ENCODE data around the gene CEP19. TPM values are rescaled to one million over a fixed set of nuclear protein-coding genes. Genes with fewer than 3 reads are reported as not detected.

Gene CEP19
- total RNA-seq, 1 donor from 2014 or later = 2.5 TPM

- Mint-ChIP-seq H3K36me3 (ENCODE audit: low read depth) (peaks cover 4% of the 10 kb centered on the region), H3K27me3 (ENCODE audit: low read depth) (no peaks in the 10 kb centered on the region), H3K4me3 (ENCODE audit: unreplicated experiment) (peak within 1 kb of the TSS; percentile 97), H3K27ac (ENCODE audit: unreplicated experiment) (peak within 1 kb of the TSS; percentile 100), H3K9me3 (ENCODE audit: low read depth) (peaks cover 4% of the 10 kb centered on the region), H3K4me1 (ENCODE audit: low read depth) (peaks cover 27% of the 10 kb centered on the region)
- peak; percentile 96 for DNase-seq (ENCODE audit: low spot score)
- TF ChIP-seq, protein P1, sequence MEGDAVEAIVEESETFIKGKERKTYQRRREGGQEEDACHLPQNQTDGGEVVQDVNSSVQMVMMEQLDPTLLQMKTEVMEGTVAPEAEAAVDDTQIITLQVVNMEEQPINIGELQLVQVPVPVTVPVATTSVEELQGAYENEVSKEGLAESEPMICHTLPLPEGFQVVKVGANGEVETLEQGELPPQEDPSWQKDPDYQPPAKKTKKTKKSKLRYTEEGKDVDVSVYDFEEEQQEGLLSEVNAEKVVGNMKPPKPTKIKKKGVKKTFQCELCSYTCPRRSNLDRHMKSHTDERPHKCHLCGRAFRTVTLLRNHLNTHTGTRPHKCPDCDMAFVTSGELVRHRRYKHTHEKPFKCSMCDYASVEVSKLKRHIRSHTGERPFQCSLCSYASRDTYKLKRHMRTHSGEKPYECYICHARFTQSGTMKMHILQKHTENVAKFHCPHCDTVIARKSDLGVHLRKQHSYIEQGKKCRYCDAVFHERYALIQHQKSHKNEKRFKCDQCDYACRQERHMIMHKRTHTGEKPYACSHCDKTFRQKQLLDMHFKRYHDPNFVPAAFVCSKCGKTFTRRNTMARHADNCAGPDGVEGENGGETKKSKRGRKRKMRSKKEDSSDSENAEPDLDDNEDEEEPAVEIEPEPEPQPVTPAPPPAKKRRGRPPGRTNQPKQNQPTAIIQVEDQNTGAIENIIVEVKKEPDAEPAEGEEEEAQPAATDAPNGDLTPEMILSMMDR (IDR thresholded peaks at IDR 0.05) = peak; percentile 49
These were observed 27.8 kb upstream of the CEP19 start, which contains the start of gene PAK2 for GRCh38 chr3:196739671-196740480. Gene PAK2 (plus strand): TSS chr3:196739857. CDS start chr3:196782647, 42,790 bp downstream.

DNA sequence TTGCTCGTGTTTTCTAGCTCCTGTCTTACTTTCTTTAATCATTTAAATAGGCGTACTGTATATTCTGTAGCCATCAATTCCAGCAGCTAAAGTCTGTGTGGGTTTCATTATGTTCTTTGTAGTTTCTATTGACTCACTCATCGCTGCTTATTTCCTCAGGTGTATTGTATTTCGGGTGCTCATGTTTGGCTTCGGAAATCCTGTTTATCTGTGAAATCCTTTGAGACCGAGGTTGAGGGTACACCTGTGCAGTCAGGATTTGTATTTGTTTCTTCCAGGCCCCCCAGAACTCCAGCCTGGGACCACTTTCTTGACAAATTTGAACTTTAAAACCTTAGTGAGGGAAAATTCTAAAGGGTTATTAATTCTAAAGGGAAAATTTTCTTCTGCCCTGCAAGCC is 25.6 kb upstream of the CEP19 start:
- TF ChIP-seq, protein P1 (IDR thresholded peaks at IDR 0.05) = no peak
- H3K9me3 Mint-ChIP-seq (ENCODE audit: low read depth) = peaks cover 4% of the 10 kb centered on the region
- no peak for DNase-seq (ENCODE audit: low spot score)
- no peak overlapping the region for H3K27ac Mint-ChIP-seq (ENCODE audit: unreplicated experiment)
- H3K36me3 Mint-ChIP-seq (ENCODE audit: low read depth) = peaks cover 8% of the 10 kb centered on the region
- no peak overlapping the region for H3K4me3 Mint-ChIP-seq (ENCODE audit: unreplicated experiment)
- H3K4me1 Mint-ChIP-seq (ENCODE audit: low read depth) = peaks cover 20% of the 10 kb centered on the region
- H3K27me3 Mint-ChIP-seq (ENCODE audit: low read depth) = no peaks in the 10 kb centered on the region

GRCh38 chr3:196736670-196737374 is 24.8 kb upstream of the CEP19 start:
- Mint-ChIP-seq H3K27ac (ENCODE audit: unreplicated experiment) (no peak overlapping the region), H3K4me1 (ENCODE audit: low read depth) (peaks cover 17% of the 10 kb centered on the region), H3K9me3 (ENCODE audit: low read depth) (peaks cover 4% of the 10 kb centered on the region), H3K36me3 (ENCODE audit: low read depth) (peaks cover 8% of the 10 kb centered on the region), H3K27me3 (ENCODE audit: low read depth) (no peaks in the 10 kb centered on the region), H3K4me3 (ENCODE audit: unreplicated experiment) (no peak overlapping the region)
- TF ChIP-seq, protein P1 (IDR thresholded peaks at IDR 0.05) = no peak
- DNase-seq (ENCODE audit: low spot score) = no peak

DNA sequence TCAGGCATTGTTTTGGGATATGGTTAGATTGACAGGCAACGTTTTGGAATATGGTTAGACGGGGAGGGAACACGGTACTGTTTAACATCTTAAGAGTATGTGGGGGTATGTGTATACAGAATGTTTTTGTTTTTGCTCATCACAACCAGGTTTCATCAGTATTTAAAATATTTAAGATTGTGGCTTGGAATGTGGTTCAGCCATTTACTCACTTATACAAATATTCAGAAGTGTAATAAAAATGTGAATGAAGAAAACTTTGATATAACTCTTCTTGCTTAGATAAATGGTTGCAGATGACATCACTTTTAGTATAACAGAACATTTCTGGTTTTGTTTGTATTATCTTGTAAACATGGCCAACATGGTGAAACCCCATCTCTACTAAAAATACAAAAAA is 23.7 kb upstream of the CEP19 start:
- H3K4me3 Mint-ChIP-seq (ENCODE audit: unreplicated experiment) = no peak overlapping the region
- DNase-seq (ENCODE audit: low spot score) = no peak
- peaks cover 7% of the 10 kb centered on the region for H3K4me1 Mint-ChIP-seq (ENCODE audit: low read depth)
- H3K27ac Mint-ChIP-seq (ENCODE audit: unreplicated experiment) = no peak overlapping the region
- H3K9me3 Mint-ChIP-seq (ENCODE audit: low read depth) = peaks cover 4% of the 10 kb centered on the region
- peaks cover 10% of the 10 kb centered on the region for H3K36me3 Mint-ChIP-seq (ENCODE audit: low read depth)
- no peaks in the 10 kb centered on the region for H3K27me3 Mint-ChIP-seq (ENCODE audit: low read depth)
- TF ChIP-seq, protein P1 (IDR thresholded peaks at IDR 0.05) = no peak

All from chondrocyte (in vitro differentiated cells).